T47D (cell line): ENCODE results near the gene SCO2.

Experiments
- DNase-seq, 2 experiments: peaks; one replicate each; pipeline versions ENCODE4 v3.0.0 to v3.0.0-alpha.2; 2011 to 2012; ENCODE audit warnings: low read depth in 1 of 2, low spot score in 1 of 2
- JUND ChIP-seq: IDR thresholded peaks from 2 replicates; pipeline ENCODE4 v1.6.1; 2012; ENCODE audit warnings: low read depth
- in situ Hi-C: cut with HindIII; loops from 2 replicates; pipeline ENCODE4 v1.10.0; 2016; ENCODE audit warnings: low sequenced_read_pairs, low pct_unique_long_range_greater_than_20kb

The SCO2 gene

GRCh38 chr22:50525104-50525857, at the start of gene SCO2:
TSS of gene SCO2 (minus strand) at chr22:50525598. CDS start at chr22:50524411, 1,187 bp downstream.
- in situ Hi-C loops, result no loop called here
- TF ChIP-seq JUND, result no peak
- peak; percentile 95 to 96 for DNase-seq

GRCh38 chr22:50574383-50574755, 49.0 kb upstream of the SCO2 start:
- in situ Hi-C loops, result no loop called here
- DNase-seq, result no peak
- TF ChIP-seq JUND, result no peak

- in situ Hi-C loops, result no loop called here
- TF ChIP-seq JUND, result no peak
- DNase-seq, result no peak
Measured at GRCh38 chr22:50573491-50574382, 48.3 kb upstream of the SCO2 start.

GRCh38 chr22:50572965-50573364, 47.6 kb upstream of the SCO2 start:
- in situ Hi-C loops, result no loop called here
- no peak for TF ChIP-seq JUND
- DNase-seq, result no peak

DNA sequence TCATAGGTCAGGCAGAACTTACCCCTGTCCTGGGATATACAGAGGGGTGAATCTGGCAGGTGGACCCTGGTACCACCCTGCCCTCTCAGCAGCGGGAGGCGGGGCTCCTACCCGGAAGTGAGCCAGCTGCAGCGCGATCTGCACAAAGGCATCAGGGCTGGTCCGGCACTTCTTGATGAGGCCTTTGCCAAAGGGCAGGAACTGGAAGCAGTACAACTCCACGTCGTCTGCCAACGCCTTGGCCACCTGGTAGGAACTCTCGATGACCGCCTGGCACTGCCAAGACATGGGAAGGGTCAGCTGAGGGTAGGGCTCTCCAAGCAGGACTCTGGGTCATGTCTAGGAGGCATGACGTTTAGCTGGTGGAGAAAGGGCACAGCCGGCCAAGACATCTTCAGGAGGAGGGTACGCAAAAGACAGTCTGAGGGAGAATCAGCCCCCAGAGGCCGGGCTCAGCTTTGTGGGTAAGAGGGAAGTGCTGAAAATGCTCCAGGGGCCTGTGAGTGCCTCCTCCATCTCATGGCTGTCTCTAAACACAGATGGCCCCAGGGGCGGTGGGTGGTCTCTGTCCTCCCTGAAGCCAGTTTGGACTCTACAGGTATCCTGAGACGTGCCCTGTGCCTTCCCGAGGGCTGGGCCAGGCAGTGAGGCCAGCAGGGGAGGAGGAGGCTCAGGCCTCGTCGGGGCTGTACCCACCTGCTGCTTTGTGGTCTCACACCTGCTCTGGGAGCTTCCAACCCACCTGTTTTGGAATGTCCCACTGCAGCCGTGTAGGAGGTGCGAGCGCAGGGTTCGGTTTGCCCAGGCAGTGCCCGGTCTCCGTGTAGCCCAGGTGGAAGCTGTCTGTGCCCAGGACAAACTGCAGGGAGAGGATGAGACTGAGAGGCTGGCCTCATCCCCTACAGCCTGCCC, 46.1 kb upstream of the SCO2 start:
- no peak for TF ChIP-seq JUND
- in situ Hi-C loops, result no loop called here
- no peak for DNase-seq

DNA sequence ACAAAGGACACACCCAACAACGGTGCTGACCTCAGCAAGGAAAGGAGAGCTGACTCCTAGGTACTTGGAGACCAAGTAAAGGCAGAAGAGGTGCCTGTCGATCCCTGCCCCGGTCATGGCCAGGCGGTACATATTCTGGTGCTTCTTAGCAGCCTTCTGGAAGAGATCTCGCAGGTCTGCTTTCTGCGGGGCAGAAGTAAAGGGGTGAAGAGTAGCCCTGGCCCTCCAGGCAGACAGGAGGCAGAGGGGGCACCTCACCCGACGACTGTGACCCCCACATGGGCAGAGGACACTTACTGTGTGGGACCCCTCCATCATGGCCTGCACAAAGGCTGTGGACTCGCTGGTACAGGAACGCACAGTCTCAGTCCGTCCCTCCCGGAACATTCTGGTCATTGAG, 45.5 kb upstream of the SCO2 start:
- no peak for TF ChIP-seq JUND
- in situ Hi-C loops, result no loop called here
- no peak for DNase-seq

- DNase-seq, result no peak
- in situ Hi-C loops, result no loop called here
Measured at GRCh38 chr22:50569896-50570535, 44.6 kb upstream of the SCO2 start.

DNA sequence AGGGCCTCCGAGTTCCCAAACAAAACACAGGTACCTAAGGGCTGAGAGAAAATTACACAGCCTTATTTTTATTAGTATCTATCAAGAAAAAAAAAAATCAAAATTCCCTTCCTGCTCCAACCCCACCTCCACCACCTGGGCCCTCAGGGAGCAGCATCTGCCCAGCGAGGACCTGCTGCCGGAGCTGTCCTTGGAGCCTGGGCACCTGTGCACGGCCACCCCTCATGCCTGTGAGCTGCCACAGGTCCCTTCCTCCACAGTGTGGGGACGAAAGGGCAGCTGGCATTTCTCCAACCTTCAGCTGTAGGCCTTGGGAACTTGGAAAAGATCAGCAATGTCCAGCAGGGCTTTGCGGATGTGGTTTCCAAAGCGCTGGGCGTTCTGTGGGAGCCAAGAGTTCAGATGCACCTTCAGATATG, 43.7 kb upstream of the SCO2 start:
- in situ Hi-C loops, result no loop called here
- DNase-seq, result no peak
- TF ChIP-seq JUND, result no peak

More at GRCh38 chr22:50569896-50570535, 44.6 kb upstream of the SCO2 start:
- TF ChIP-seq JUND, result no peak

GRCh38 chr22:50568626-50569025, 43.2 kb upstream of the SCO2 start:
- no peak for TF ChIP-seq JUND
- peak in 1 of 2 experiments; percentile 25 for DNase-seq
- in situ Hi-C loops, result no loop called here

- in situ Hi-C loops, result no loop called here
- no peak for DNase-seq
- no peak for TF ChIP-seq JUND
Measured at GRCh38 chr22:50567721-50568252, 42.4 kb upstream of the SCO2 start.

- in situ Hi-C loops, result no loop called here
- no peak for DNase-seq
- no peak for TF ChIP-seq JUND
Measured at GRCh38 chr22:50564289-50564688, 38.9 kb upstream of the SCO2 start.
